Ishikawa (cell line): ENCODE data around the gene IL4R.

Experiments
- CREB1 ChIP-seq: IDR thresholded peaks from 2 replicates; pipeline ENCODE4 v1.6.1; 2012; ENCODE audit warnings: low read depth
- EP300 ChIP-seq: IDR thresholded peaks from 2 replicates; pipeline ENCODE4 v1.6.1; 2012; ENCODE audit warnings: borderline replicate concordance
- FOXM1 ChIP-seq: IDR thresholded peaks from 2 replicates; pipeline ENCODE4 v1.6.1; 2012; ENCODE audit warnings: low read depth, borderline replicate concordance
- RAD21 ChIP-seq: IDR thresholded peaks from 2 replicates; pipeline ENCODE4 v1.6.1; 2012; ENCODE audit warnings: low read depth
- REST ChIP-seq: IDR thresholded peaks from 2 replicates; pipeline ENCODE4 v1.6.1; 2012; ENCODE audit warnings: low read depth, mild to moderate bottlenecking
- TAF1 ChIP-seq: IDR thresholded peaks from 2 replicates; pipeline ENCODE4 v1.6.1; 2012; ENCODE audit warnings: low read depth, mild to moderate bottlenecking
- TCF12 ChIP-seq: IDR thresholded peaks from 2 replicates; pipeline ENCODE4 v1.6.1; 2012; ENCODE audit warnings: low read depth
- TEAD4 ChIP-seq: IDR thresholded peaks from 2 replicates; pipeline ENCODE4 v1.6.1; 2012
- USF1 ChIP-seq: IDR thresholded peaks from 2 replicates; pipeline ENCODE4 v1.6.1; 2012
- ZBTB7A ChIP-seq: IDR thresholded peaks from 2 replicates; pipeline ENCODE4 v1.6.1; 2012; ENCODE audit warnings: low read depth

GRCh38 chr16:27332105-27332504 lies 18.3 kb downstream of the IL4R start:
- TF ChIP-seq RAD21 (no peak), EP300 (no peak), CREB1 (no peak), TCF12 (no peak), ZBTB7A (no peak), TAF1 (no peak), TEAD4 (no peak), FOXM1 (no peak), USF1 (no peak), REST (no peak)
